ENCODE data around the gene FGF18.

Gene FGF18

DNA sequence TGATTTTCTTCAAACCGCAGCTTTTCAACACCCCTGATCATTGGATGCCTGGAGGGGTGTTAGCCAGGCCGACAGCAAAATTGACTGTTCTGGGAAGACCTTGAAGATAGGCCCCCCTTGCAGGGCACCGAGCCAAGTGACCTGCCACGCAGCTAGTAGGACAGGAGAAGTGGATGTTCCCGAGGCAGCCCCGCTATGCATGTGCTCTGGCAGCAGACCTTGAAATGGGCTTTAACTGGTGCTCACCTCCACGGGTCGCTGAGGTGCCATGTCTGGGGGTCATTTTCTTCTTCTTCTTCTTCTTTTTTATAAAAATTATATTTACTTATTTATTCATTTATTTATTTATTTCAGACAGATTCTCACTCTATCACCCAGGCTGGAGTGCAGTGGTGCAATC, 12.6 kb downstream of the FGF18 start:
- no peak overlapping the region for H3K27ac ChIP-seq (ENCODE audit: extremely low read depth, low read depth, low read length)
- ChIA-PET CTCF (interaction anchor here (1.1 kb wide), 1 partner anchor 19 kb away, joined by 3 read pairs; no protein-coding TSS in a partner anchor), POLR2A (no interaction called here)
- no peaks in the 10 kb centered on the region for H3K36me3 ChIP-seq (ENCODE audit: control insufficient read depth in 2 of 2, insufficient read depth in 1 of 2, low read length in 2 of 2)
- H3K9me3 ChIP-seq (ENCODE audit: control insufficient read depth, insufficient read depth, low read depth, low read length): no peaks in the 10 kb centered on the region
- no peak for TF ChIP-seq MZF1 (tag by site-specific recombination; IDR thresholded peaks at IDR 0.05; ENCODE audit: borderline replicate concordance)
- no peaks in the 10 kb centered on the region for H3K4me1 ChIP-seq (ENCODE audit: control insufficient read depth, insufficient read depth, low read length)
- H3K4me3 ChIP-seq (ENCODE audit: low read depth, low read length): no peak overlapping the region

DNA sequence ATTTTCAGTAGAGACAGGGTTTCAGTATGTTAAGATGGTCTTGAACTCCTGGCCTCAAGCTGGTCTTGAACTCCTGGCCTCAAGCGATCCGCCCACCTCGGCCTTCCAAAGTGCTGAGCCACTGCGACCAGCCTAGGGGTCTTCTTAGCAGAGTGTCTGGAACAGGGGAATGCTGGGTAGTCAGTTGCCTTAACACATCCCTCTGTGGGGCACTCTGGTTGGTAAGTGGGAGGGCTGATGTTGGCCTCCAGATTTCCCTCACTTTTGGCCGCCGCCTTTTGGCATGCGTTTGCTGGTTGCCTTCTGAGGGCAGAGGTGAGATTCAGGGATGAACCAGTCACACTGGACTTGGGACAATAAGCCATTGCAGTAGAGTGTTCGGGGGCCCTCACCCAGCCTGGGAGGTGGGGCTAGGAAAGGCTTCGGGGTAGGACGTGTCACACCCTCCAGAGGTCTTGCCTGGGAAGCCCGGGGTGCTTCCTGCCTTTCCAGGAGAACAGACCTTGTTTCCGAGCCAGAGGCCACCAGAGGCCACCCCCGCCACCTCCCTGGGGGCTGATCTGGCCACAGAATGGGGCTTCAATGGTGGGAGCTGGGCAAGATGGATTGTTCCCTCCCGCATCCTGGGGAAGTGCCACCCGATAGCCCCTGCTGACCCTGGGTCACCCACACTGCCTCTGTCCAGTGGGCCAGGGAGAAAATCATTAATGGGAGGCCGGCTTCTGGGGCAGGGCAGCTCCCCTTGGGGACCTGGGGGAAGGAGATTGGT, 13.3 kb downstream of the FGF18 start:
- no peak overlapping the region for H3K27ac ChIP-seq (ENCODE audit: extremely low read depth, low read depth, low read length)
- no peak overlapping the region for H3K4me3 ChIP-seq (ENCODE audit: low read depth, low read length)
- ChIA-PET CTCF (interaction anchor here (0.6 to 1.1 kb wide), 3 partner anchors 19 to 480 kb away, joined by 3 to 4 read pairs (median 3); no protein-coding TSS in a partner anchor), POLR2A (no interaction called here)
- no peak for TF ChIP-seq ZNF423 (tag by site-specific recombination; IDR thresholded peaks at IDR 0.05)
- no peak for TF ChIP-seq GLIS2 (tag by site-specific recombination; IDR thresholded peaks at IDR 0.05)
- no peak for TF ChIP-seq ZNF560 (tag by site-specific recombination; IDR thresholded peaks at IDR 0.05; ENCODE audit: borderline replicate concordance)
- TF ChIP-seq, protein P1, sequence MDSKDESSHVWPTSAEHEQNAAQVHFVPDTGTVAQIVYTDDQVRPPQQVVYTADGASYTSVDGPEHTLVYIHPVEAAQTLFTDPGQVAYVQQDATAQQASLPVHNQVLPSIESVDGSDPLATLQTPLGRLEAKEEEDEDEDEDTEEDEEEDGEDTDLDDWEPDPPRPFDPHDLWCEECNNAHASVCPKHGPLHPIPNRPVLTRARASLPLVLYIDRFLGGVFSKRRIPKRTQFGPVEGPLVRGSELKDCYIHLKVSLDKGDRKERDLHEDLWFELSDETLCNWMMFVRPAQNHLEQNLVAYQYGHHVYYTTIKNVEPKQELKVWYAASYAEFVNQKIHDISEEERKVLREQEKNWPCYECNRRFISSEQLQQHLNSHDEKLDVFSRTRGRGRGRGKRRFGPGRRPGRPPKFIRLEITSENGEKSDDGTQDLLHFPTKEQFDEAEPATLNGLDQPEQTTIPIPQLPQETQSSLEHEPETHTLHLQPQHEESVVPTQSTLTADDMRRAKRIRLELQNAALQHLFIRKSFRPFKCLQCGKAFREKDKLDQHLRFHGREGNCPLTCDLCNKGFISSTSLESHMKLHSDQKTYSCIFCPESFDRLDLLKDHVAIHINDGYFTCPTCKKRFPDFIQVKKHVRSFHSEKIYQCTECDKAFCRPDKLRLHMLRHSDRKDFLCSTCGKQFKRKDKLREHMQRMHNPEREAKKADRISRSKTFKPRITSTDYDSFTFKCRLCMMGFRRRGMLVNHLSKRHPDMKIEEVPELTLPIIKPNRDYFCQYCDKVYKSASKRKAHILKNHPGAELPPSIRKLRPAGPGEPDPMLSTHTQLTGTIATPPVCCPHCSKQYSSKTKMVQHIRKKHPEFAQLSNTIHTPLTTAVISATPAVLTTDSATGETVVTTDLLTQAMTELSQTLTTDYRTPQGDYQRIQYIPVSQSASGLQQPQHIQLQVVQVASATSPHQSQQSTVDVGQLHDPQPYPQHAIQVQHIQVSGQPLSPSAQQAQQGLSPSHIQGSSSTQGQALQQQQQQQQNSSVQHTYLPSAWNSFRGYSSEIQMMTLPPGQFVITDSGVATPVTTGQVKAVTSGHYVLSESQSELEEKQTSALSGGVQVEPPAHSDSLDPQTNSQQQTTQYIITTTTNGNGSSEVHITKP (tag by site-specific recombination; IDR thresholded peaks at IDR 0.05): no peak
- no peak for TF ChIP-seq KLF9 (tag by site-specific recombination; IDR thresholded peaks at IDR 0.05; ENCODE audit: low read depth)
- TF ChIP-seq, protein P2, sequence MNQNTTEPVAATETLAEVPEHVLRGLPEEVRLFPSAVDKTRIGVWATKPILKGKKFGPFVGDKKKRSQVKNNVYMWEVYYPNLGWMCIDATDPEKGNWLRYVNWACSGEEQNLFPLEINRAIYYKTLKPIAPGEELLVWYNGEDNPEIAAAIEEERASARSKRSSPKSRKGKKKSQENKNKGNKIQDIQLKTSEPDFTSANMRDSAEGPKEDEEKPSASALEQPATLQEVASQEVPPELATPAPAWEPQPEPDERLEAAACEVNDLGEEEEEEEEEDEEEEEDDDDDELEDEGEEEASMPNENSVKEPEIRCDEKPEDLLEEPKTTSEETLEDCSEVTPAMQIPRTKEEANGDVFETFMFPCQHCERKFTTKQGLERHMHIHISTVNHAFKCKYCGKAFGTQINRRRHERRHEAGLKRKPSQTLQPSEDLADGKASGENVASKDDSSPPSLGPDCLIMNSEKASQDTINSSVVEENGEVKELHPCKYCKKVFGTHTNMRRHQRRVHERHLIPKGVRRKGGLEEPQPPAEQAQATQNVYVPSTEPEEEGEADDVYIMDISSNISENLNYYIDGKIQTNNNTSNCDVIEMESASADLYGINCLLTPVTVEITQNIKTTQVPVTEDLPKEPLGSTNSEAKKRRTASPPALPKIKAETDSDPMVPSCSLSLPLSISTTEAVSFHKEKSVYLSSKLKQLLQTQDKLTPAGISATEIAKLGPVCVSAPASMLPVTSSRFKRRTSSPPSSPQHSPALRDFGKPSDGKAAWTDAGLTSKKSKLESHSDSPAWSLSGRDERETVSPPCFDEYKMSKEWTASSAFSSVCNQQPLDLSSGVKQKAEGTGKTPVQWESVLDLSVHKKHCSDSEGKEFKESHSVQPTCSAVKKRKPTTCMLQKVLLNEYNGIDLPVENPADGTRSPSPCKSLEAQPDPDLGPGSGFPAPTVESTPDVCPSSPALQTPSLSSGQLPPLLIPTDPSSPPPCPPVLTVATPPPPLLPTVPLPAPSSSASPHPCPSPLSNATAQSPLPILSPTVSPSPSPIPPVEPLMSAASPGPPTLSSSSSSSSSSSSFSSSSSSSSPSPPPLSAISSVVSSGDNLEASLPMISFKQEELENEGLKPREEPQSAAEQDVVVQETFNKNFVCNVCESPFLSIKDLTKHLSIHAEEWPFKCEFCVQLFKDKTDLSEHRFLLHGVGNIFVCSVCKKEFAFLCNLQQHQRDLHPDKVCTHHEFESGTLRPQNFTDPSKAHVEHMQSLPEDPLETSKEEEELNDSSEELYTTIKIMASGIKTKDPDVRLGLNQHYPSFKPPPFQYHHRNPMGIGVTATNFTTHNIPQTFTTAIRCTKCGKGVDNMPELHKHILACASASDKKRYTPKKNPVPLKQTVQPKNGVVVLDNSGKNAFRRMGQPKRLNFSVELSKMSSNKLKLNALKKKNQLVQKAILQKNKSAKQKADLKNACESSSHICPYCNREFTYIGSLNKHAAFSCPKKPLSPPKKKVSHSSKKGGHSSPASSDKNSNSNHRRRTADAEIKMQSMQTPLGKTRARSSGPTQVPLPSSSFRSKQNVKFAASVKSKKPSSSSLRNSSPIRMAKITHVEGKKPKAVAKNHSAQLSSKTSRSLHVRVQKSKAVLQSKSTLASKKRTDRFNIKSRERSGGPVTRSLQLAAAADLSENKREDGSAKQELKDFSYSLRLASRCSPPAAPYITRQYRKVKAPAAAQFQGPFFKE (tag by site-specific recombination; IDR thresholded peaks at IDR 0.05; ENCODE audit: borderline replicate concordance): no peak
- no peak for TF ChIP-seq WT1 (tag by site-specific recombination; IDR thresholded peaks at IDR 0.05)
- TF ChIP-seq ZNF146 (tag by site-specific recombination; IDR thresholded peaks at IDR 0.05): no peak
- TF ChIP-seq ZNF366 (tag by site-specific recombination; conservative IDR thresholded peaks at IDR 0.05): no peak
- TF ChIP-seq, protein P3, sequence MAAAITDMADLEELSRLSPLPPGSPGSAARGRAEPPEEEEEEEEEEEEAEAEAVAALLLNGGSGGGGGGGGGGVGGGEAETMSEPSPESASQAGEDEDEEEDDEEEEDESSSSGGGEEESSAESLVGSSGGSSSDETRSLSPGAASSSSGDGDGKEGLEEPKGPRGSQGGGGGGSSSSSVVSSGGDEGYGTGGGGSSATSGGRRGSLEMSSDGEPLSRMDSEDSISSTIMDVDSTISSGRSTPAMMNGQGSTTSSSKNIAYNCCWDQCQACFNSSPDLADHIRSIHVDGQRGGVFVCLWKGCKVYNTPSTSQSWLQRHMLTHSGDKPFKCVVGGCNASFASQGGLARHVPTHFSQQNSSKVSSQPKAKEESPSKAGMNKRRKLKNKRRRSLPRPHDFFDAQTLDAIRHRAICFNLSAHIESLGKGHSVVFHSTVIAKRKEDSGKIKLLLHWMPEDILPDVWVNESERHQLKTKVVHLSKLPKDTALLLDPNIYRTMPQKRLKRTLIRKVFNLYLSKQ (tag by site-specific recombination; IDR thresholded peaks at IDR 0.05; ENCODE audit: borderline replicate concordance): no peak
- no peak for TF ChIP-seq ZNF768 (tag by site-specific recombination; IDR thresholded peaks at IDR 0.05)
- no peak for TF ChIP-seq TRIM28 (IDR thresholded peaks at IDR 0.05; ENCODE audit: borderline replicate concordance, low read length)
- no peak for TF ChIP-seq ZNF701 (tag by site-specific recombination; IDR thresholded peaks at IDR 0.05)
- no peak for TF ChIP-seq ZNF19 (tag by site-specific recombination; IDR thresholded peaks at IDR 0.05; ENCODE audit: low read depth)
- TF ChIP-seq ZSCAN16 (tag by site-specific recombination; IDR thresholded peaks at IDR 0.05): no peak
- TF ChIP-seq, protein P4, sequence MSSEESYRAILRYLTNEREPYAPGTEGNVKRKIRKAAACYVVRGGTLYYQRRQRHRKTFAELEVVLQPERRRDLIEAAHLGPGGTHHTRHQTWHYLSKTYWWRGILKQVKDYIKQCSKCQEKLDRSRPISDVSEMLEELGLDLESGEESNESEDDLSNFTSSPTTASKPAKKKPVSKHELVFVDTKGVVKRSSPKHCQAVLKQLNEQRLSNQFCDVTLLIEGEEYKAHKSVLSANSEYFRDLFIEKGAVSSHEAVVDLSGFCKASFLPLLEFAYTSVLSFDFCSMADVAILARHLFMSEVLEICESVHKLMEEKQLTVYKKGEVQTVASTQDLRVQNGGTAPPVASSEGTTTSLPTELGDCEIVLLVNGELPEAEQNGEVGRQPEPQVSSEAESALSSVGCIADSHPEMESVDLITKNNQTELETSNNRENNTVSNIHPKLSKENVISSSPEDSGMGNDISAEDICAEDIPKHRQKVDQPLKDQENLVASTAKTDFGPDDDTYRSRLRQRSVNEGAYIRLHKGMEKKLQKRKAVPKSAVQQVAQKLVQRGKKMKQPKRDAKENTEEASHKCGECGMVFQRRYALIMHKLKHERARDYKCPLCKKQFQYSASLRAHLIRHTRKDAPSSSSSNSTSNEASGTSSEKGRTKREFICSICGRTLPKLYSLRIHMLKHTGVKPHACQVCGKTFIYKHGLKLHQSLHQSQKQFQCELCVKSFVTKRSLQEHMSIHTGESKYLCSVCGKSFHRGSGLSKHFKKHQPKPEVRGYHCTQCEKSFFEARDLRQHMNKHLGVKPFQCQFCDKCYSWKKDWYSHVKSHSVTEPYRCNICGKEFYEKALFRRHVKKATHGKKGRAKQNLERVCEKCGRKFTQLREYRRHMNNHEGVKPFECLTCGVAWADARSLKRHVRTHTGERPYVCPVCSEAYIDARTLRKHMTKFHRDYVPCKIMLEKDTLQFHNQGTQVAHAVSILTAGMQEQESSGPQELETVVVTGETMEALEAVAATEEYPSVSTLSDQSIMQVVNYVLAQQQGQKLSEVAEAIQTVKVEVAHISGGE (tag by site-specific recombination; conservative IDR thresholded peaks at IDR 0.05; ENCODE audit: low read depth): no peak
- TF ChIP-seq ZNF24 (tag by site-specific recombination; IDR thresholded peaks at IDR 0.05): no peak
- no peak for TF ChIP-seq ZNF521 (tag by site-specific recombination; IDR thresholded peaks at IDR 0.05)
- H3K36me3 ChIP-seq (ENCODE audit: control insufficient read depth in 2 of 2, insufficient read depth in 1 of 2, low read length in 2 of 2): no peaks in the 10 kb centered on the region
- no peaks in the 10 kb centered on the region for H3K9me3 ChIP-seq (ENCODE audit: control insufficient read depth, insufficient read depth, low read depth, low read length)
- H3K4me1 ChIP-seq (ENCODE audit: control insufficient read depth, insufficient read depth, low read length): no peaks in the 10 kb centered on the region
